ENCODE data around the gene ZMYND15. TPM values are rescaled to one million over a fixed set of nuclear protein-coding genes. Genes with fewer than 3 reads are reported as not detected.

Gene ZMYND15
- polyA plus RNA-seq, 2 of the 4 experiments (the other 2 are of a cell fraction), result 0.16 to 0.19 TPM

- WGBS (ENCODE audit: missing lambda C conversion rate), result 44% methylated on average over 6 of the region's 6 CpGs
- POLR2A ChIA-PET, result no interaction called here
- FAIRE-seq, result no peak
- no peaks in the 10 kb centered on the region for H3K9me3 ChIP-seq
- no peak for ATAC-seq
- no peak for TF ChIP-seq HDAC2 (IDR thresholded peaks at IDR 0.05)
- no peak overlapping the region for H3K27ac ChIP-seq
- H3K4me3 ChIP-seq, result no peak overlapping the region
- CTCF ChIA-PET, result interaction anchor here (0.6 to 14.7 kb wide), 4 partner anchors 21 to 737 kb away, joined by 3 to 157 read pairs (median 4); partner anchors contain the start of genes GLTPD2 and VMO1
- DNase-seq (ENCODE audit: low read depth in 1 of 2, low spot score in 1 of 2), result no peak
- H3K4me2 ChIP-seq, result no peak overlapping the region
- peaks cover 15% of the 10 kb centered on the region for H3K4me1 ChIP-seq
Observed at GRCh38 chr17:4768298-4768697, 28.7 kb downstream of the ZMYND15 start.

- DNase-seq (ENCODE audit: low read depth in 1 of 2, low spot score in 1 of 2) (no peak), FAIRE-seq (no peak), ATAC-seq (no peak)
- Histone ChIP-seq H3K4me1 (peaks cover 15% of the 10 kb centered on the region), H3K9me3 (no peaks in the 10 kb centered on the region), H3K4me3 (no peak overlapping the region), H3K27ac (no peak overlapping the region), H3K4me2 (peak overlapping the region; percentile 17; the same call in 1 of the 3 replicates)
- TF ChIP-seq E2F6 (IDR thresholded peaks at IDR 0.05; ENCODE audit: borderline replicate concordance, low read depth), result no peak
- peak; percentile 23 for TF ChIP-seq MAFK (IDR thresholded peaks at IDR 0.05; ENCODE audit: partially characterized antibody)
- ChIA-PET CTCF (interaction anchor here (0.6 to 14.7 kb wide), 7 partner anchors 19 to 584 kb away, joined by 3 to 157 read pairs (median 3); partner anchors contain the start of genes GLTPD2 and VMO1), POLR2A (no interaction called here)
- WGBS (ENCODE audit: missing lambda C conversion rate), result 92% methylated on average over 2 of the region's 2 CpGs
Observed at GRCh38 chr17:4769628-4770027, 30.0 kb downstream of the ZMYND15 start.

- Histone ChIP-seq H3K4me2 (peak within 1 kb of the TSS; percentile 62), H3K27ac (peak within 1 kb of the TSS in 1 of 2 experiments; percentile 53; a peak in 4 of 6 replicates), H3K9me3 (no peaks in the 10 kb centered on the region), H3K4me3 (no peak within 1 kb of the TSS), H3K4me1 (peaks cover 15% of the 10 kb centered on the region)
- no peak for FAIRE-seq
- POLR2A ChIA-PET, result no interaction called here
- TF ChIP-seq USF2 (IDR thresholded peaks at IDR 0.05) (no peak), MAX (IDR thresholded peaks at IDR 0.05) (0 out of 2 replicates have a peak, but pooled peaks have one; percentile 31)
- WGBS (ENCODE audit: missing lambda C conversion rate), result 41% methylated on average over 13 of the region's 13 CpGs
- CTCF ChIA-PET, result interaction anchor here (1.1 to 14.7 kb wide), 3 partner anchors 17 to 131 kb away, joined by 3 to 157 read pairs (median 3); partner anchors contain the start of genes CHRNE, GLTPD2 and VMO1
- DNase-seq (ENCODE audit: low read depth in 1 of 2, low spot score in 1 of 2), result peak in 1 of 2 experiments; percentile 60
- ATAC-seq, result peak; percentile 79 to 84
Observed at GRCh38 chr17:4771519-4772234, 32.0 kb downstream of the ZMYND15 start, which contains the start of gene TM4SF5. TSS of gene TM4SF5 (plus strand) at chr17:4771886. CDS start at chr17:4771923, 37 bp downstream.

GRCh38 chr17:4772235-4772613, 32.6 kb downstream of the ZMYND15 start:
- ATAC-seq, result peak; percentile 21 to 42; a peak in 2 of 6 replicates
- TF ChIP-seq GATA3 (IDR thresholded peaks at IDR 0.05; ENCODE audit: borderline replicate concordance), result no peak
- TF ChIP-seq ZC3H11A (IDR thresholded peaks at IDR 0.05), result no peak
- TF ChIP-seq RNF2 (IDR thresholded peaks at IDR 0.05; ENCODE audit: borderline replicate concordance, low read depth), result no peak
- no peak for TF ChIP-seq TP53 (CRISPR knock-in tag; IDR thresholded peaks at IDR 0.05)
- no peak for TF ChIP-seq HOXB13 (CRISPR knock-in tag; IDR thresholded peaks at IDR 0.05; ENCODE audit: low read depth)
- no peak for TF ChIP-seq CHD4 (IDR thresholded peaks at IDR 0.05; ENCODE audit: borderline replicate concordance)
- no peak for TF ChIP-seq NFE2L2 (conservative IDR thresholded peaks at IDR 0.05; ENCODE audit: low read length)
- no peak for TF ChIP-seq PHF8 (IDR thresholded peaks at IDR 0.05; ENCODE audit: borderline replicate concordance, low read depth)
- TF ChIP-seq HOXA7 (CRISPR knock-in tag; IDR thresholded peaks at IDR 0.05), result no peak
- TF ChIP-seq POLR2AphosphoS2 (conservative IDR thresholded peaks at IDR 0.05; ENCODE audit: low read length), result no peak
- TF ChIP-seq ZSCAN20 (CRISPR knock-in tag; IDR thresholded peaks at IDR 0.05), result no peak
- TF ChIP-seq SMC3 (IDR thresholded peaks at IDR 0.05), result no peak
- TF ChIP-seq HMGXB4 (CRISPR knock-in tag; IDR thresholded peaks at IDR 0.05; ENCODE audit: borderline replicate concordance), result no peak
- TF ChIP-seq SREBF2 (IDR thresholded peaks at IDR 0.05), result no peak
- TF ChIP-seq BCL3 (IDR thresholded peaks at IDR 0.05), result no peak
- Histone ChIP-seq H3K4me2 (peak overlapping the region; percentile 62), H3K4me1 (peaks cover 15% of the 10 kb centered on the region), H3K27ac (peak overlapping the region in 1 of 2 experiments; percentile 53; a peak in 4 of 6 replicates), H3K9me3 (no peaks in the 10 kb centered on the region), H3K4me3 (no peak overlapping the region)
- ChIA-PET POLR2A (no interaction called here), CTCF (interaction anchor here (1.1 to 14.7 kb wide), 5 partner anchors 11 to 131 kb away, joined by 3 to 157 read pairs (median 4); partner anchors contain the start of genes ARRB2, CHRNE, GLTPD2 and VMO1)
- no peak for FAIRE-seq
- DNase-seq (ENCODE audit: low read depth in 1 of 2, low spot score in 1 of 2), result no peak
- WGBS (ENCODE audit: missing lambda C conversion rate), result 77% methylated on average over 10 of the region's 10 CpGs

Data from A549 (cell line).